HepG2 (cell line): ENCODE data around the gene MYL4. TPM values are rescaled to one million over a fixed set of nuclear protein-coding genes. Genes with fewer than 3 reads are reported as not detected.

ENCODE experiments used
- GATAD2A ChIP-seq: IDR thresholded peaks from 2 replicates; pipeline ENCODE4 v1.6.1; 2016
- KLF15 ChIP-seq: sonication (generic); formaldehyde crosslinking; IDR thresholded peaks from 2 replicates; pipeline ENCODE4 v1.8.1; 2023; ENCODE audit warnings: borderline replicate concordance, mild to moderate bottlenecking, inconsistent platforms, missing genetic modification reagents, mixed read lengths
- MAFK ChIP-seq, 2 experiments: IDR thresholded peaks in 1 of 2; conservative IDR thresholded peaks in 1 of 2; 2 replicates each; pipeline ENCODE4 v1.6.1; 2011; ENCODE audit warnings: improper control_type of control experiment in 2 of 2, low read length in 2 of 2
- MBNL3 ChIP-seq: fragments of 250-450 bp; sonication (Bioruptor Pico); conservative IDR thresholded peaks from 2 replicates; pipeline ENCODE4 v1.8.0; 2022; ENCODE audit warnings: mild to moderate bottlenecking, inconsistent platforms
- NRL ChIP-seq: sonication (generic); formaldehyde crosslinking; IDR thresholded peaks from 2 replicates; pipeline ENCODE4 v1.5.0; 2020; ENCODE audit warnings: missing genetic modification reagents, mild to moderate bottlenecking, moderate library complexity, borderline replicate concordance
- PPARG ChIP-seq: conservative IDR thresholded peaks from 2 replicates; pipeline ENCODE4 v1.6.1; 2016; ENCODE audit warnings: missing biosample characterization, missing genetic modification reagents
- YEATS4 ChIP-seq: sonication (generic); formaldehyde crosslinking; IDR thresholded peaks from 2 replicates; pipeline ENCODE4 v1.4.0; 2020; ENCODE audit warnings: missing genetic modification reagents, borderline replicate concordance
- ZBTB42 ChIP-seq: sonication (generic); formaldehyde crosslinking; IDR thresholded peaks from 2 replicates; pipeline ENCODE4 v1.5.0; 2020; ENCODE audit warnings: mild to moderate bottlenecking, missing genetic modification reagents
- ZC3H13 ChIP-seq: sonication (generic); formaldehyde crosslinking; IDR thresholded peaks from 2 replicates; pipeline ENCODE4 v1.8.1; 2023; ENCODE audit warnings: mild to moderate bottlenecking, missing genetic modification reagents, moderate library complexity
- ZFP1 ChIP-seq: IDR thresholded peaks from 2 replicates; pipeline ENCODE4 v1.6.1; 2016
- ZFP36 ChIP-seq: fragments of 150-350 bp; IDR thresholded peaks from 2 replicates; pipeline ENCODE4 v1.6.1; 2018; ENCODE audit warnings: borderline replicate concordance, low read length, low read depth; ENCODE audit not compliant: partially characterized antibody
- ZFP62 ChIP-seq: sonication (generic); formaldehyde crosslinking; IDR thresholded peaks from 2 replicates; pipeline ENCODE4 v1.4.0; 2020; ENCODE audit warnings: missing genetic modification reagents
- ZNF136 ChIP-seq: sonication (generic); formaldehyde crosslinking; IDR thresholded peaks from 2 replicates; pipeline ENCODE4 v1.8.1; 2022; ENCODE audit warnings: low read depth, mild to moderate bottlenecking, moderate library complexity, missing genetic modification reagents
- ZNF251 ChIP-seq: sonication (generic); formaldehyde crosslinking; IDR thresholded peaks from 2 replicates; pipeline ENCODE4 v1.9.0; 2021; ENCODE audit warnings: mild to moderate bottlenecking, missing genetic modification reagents
- ZNF501 ChIP-seq: sonication (generic); formaldehyde crosslinking; IDR thresholded peaks from 2 replicates; pipeline ENCODE4 v1.5.1; 2020; ENCODE audit warnings: mild to moderate bottlenecking, moderate library complexity, missing genetic modification reagents
- ZNF816 ChIP-seq: sonication (generic); formaldehyde crosslinking; IDR thresholded peaks from 2 replicates; pipeline ENCODE4 v1.8.0; 2022; ENCODE audit warnings: missing genetic modification reagents, mild to moderate bottlenecking, borderline replicate concordance
- polyA plus RNA-seq, 8 experiments: library from polyadenylated mRNA; depleted of rRNA in 3 of 8; stranded (reverse) in 7 of 8; unstranded in 1 of 8; fragments of >200 nt; fragmentation: Illumina TruSeq in 4 of 8; extraction: Trizol in 4 of 8; gene quantifications; 2 replicates each; pipeline versions ENCODE4 v1.2.1 to v1.2.3, GENCODE V29; 2011 to 2016; ENCODE audit warnings: low read depth in 4 of 8, missing spikeins in 1 of 8, mixed read lengths in 1 of 8; ENCODE audit not compliant: insufficient read depth in 1 of 8
- total RNA-seq, 5 experiments: library from RNA; depleted of rRNA; stranded (reverse); fragments of >200 nt; fragmentation: Illumina TruSeq; extraction: Trizol; gene quantifications; 2 replicates each; pipeline ENCODE4 v1.2.3, GENCODE V29; 2016; ENCODE audit warnings: low read depth in 1 of 5
- TF ChIP-seq, protein P1 (sequence below): sonication (generic); formaldehyde crosslinking; IDR thresholded peaks from 2 replicates; pipeline ENCODE4 v1.4.0; 2020; ENCODE audit warnings: mild to moderate bottlenecking, missing genetic modification reagents, borderline replicate concordance
- TF ChIP-seq, protein P2 (sequence below), 2 experiments: IDR thresholded peaks; 2 replicates each; pipeline ENCODE4 v1.6.1; 2011 to 2012; ENCODE audit warnings: low read length in 2 of 2, borderline replicate concordance in 1 of 2, low read depth in 1 of 2, mild to moderate bottlenecking in 1 of 2, moderate library complexity in 1 of 2
- TF ChIP-seq, protein P3 (sequence below): sonication (generic); formaldehyde crosslinking; IDR thresholded peaks from 2 replicates; pipeline ENCODE4 v1.5.0; 2020; ENCODE audit warnings: missing genetic modification reagents

Gene MYL4
- total and polyA plus RNA-seq, 2 of the 13 experiments (the other 11 are each of a cell fraction or from before 2014, with no cell fraction given), result not detected

DNA sequence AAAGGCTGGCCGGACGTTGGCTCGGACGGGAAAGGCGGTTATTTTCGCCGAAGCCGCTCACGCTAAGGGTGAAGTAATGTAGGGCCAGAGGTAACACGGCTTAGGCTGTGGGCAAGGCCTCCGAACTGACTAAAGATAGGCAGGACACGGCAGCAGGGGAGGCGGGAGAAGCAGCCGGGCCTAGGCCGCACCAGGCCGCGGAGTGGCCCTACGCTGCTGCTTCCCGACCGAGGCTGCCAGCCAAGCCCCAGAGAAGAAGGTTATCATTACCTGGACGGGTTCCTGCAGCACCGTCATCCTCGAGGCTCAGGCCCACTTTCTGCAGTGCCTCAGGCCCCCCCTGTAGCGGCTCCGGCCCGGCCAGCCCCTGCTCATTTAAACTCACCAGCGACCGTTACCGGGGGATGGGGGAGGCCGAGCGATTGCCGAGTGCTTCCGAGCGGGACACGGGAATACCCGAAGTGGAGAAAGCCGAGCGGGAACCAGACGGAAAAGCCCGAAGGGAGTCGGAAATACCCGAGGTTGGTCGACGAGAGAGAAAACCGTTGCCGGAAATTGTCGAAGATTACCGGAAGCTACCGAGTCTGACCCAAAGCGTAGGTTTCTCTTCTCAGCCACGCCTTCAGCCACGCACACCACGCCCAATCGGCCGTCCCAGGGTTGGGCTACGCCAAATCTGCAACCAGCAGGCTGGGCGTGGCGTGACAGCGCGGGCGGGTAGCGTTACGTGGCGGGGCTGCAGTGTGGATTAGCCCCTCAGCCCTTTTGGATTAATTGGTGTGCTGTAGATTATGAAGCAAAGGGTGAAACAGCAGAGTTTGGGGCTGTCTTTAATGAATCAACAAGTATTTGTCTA lies 20.0 kb upstream of the MYL4 start, which contains the start of gene CDC27 (continued):
- TF ChIP-seq, protein P1, sequence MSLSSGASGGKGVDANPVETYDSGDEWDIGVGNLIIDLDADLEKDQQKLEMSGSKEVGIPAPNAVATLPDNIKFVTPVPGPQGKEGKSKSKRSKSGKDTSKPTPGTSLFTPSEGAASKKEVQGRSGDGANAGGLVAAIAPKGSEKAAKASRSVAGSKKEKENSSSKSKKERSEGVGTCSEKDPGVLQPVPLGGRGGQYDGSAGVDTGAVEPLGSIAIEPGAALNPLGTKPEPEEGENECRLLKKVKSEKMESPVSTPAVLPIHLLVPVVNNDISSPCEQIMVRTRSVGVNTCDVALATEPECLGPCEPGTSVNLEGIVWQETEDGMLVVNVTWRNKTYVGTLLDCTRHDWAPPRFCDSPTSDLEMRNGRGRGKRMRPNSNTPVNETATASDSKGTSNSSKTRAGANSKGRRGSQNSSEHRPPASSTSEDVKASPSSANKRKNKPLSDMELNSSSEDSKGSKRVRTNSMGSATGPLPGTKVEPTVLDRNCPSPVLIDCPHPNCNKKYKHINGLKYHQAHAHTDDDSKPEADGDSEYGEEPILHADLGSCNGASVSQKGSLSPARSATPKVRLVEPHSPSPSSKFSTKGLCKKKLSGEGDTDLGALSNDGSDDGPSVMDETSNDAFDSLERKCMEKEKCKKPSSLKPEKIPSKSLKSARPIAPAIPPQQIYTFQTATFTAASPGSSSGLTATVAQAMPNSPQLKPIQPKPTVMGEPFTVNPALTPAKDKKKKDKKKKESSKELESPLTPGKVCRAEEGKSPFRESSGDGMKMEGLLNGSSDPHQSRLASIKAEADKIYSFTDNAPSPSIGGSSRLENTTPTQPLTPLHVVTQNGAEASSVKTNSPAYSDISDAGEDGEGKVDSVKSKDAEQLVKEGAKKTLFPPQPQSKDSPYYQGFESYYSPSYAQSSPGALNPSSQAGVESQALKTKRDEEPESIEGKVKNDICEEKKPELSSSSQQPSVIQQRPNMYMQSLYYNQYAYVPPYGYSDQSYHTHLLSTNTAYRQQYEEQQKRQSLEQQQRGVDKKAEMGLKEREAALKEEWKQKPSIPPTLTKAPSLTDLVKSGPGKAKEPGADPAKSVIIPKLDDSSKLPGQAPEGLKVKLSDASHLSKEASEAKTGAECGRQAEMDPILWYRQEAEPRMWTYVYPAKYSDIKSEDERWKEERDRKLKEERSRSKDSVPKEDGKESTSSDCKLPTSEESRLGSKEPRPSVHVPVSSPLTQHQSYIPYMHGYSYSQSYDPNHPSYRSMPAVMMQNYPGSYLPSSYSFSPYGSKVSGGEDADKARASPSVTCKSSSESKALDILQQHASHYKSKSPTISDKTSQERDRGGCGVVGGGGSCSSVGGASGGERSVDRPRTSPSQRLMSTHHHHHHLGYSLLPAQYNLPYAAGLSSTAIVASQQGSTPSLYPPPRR (CRISPR knock-in tag), result 0 out of 2 replicates have a peak, but pooled peaks have one; percentile 13
- TF ChIP-seq ZNF136 (CRISPR knock-in tag) (0 out of 2 replicates have a peak, but pooled peaks have one; percentile 76), ZNF501 (CRISPR knock-in tag) (peak; percentile 99), ZFP1 (CRISPR knock-in tag) (peak; percentile 35; the same call in 1 of the 2 replicates), ZC3H13 (CRISPR knock-in tag) (peak; percentile 53; the same call in 1 of the 2 replicates), NRL (CRISPR knock-in tag) (peak; percentile 92), YEATS4 (CRISPR knock-in tag) (peak; percentile 99), GATAD2A (CRISPR knock-in tag) (peak; percentile 29), PPARG (CRISPR knock-in tag) (peak; percentile 98), ZFP36 (no peak), ZNF816 (CRISPR knock-in tag) (0 out of 2 replicates have a peak, but pooled peaks have one; percentile 82), MBNL3 (CRISPR knock-in tag) (no peak), KLF15 (CRISPR knock-in tag) (peak; percentile 96), ZFP62 (CRISPR knock-in tag) (0 out of 2 replicates have a peak, but pooled peaks have one; percentile 45), MAFK (conservative IDR thresholded peaks at IDR 0.05 in 1 of 2, IDR thresholded peaks at IDR 0.05 in 1 of 2; ENCODE audit: low read length in 2 of 2) (peak in 1 of 2 experiments; percentile 48; a peak in 1 of 4 replicates), ZBTB42 (CRISPR knock-in tag) (peak; percentile 84), ZNF251 (CRISPR knock-in tag) (no peak)
- TF ChIP-seq, protein P2, sequence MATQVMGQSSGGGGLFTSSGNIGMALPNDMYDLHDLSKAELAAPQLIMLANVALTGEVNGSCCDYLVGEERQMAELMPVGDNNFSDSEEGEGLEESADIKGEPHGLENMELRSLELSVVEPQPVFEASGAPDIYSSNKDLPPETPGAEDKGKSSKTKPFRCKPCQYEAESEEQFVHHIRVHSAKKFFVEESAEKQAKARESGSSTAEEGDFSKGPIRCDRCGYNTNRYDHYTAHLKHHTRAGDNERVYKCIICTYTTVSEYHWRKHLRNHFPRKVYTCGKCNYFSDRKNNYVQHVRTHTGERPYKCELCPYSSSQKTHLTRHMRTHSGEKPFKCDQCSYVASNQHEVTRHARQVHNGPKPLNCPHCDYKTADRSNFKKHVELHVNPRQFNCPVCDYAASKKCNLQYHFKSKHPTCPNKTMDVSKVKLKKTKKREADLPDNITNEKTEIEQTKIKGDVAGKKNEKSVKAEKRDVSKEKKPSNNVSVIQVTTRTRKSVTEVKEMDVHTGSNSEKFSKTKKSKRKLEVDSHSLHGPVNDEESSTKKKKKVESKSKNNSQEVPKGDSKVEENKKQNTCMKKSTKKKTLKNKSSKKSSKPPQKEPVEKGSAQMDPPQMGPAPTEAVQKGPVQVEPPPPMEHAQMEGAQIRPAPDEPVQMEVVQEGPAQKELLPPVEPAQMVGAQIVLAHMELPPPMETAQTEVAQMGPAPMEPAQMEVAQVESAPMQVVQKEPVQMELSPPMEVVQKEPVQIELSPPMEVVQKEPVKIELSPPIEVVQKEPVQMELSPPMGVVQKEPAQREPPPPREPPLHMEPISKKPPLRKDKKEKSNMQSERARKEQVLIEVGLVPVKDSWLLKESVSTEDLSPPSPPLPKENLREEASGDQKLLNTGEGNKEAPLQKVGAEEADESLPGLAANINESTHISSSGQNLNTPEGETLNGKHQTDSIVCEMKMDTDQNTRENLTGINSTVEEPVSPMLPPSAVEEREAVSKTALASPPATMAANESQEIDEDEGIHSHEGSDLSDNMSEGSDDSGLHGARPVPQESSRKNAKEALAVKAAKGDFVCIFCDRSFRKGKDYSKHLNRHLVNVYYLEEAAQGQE (IDR thresholded peaks at IDR 0.05; ENCODE audit: borderline replicate concordance in 1 of 2, low read depth in 1 of 2, low read length in 2 of 2), result peak in 1 of 2 experiments; percentile 8; a peak in 1 of 4 replicates
- TF ChIP-seq, protein P3, sequence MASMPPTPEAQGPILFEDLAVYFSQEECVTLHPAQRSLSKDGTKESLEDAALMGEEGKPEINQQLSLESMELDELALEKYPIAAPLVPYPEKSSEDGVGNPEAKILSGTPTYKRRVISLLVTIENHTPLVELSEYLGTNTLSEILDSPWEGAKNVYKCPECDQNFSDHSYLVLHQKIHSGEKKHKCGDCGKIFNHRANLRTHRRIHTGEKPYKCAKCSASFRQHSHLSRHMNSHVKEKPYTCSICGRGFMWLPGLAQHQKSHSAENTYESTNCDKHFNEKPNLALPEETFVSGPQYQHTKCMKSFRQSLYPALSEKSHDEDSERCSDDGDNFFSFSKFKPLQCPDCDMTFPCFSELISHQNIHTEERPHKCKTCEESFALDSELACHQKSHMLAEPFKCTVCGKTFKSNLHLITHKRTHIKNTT (CRISPR knock-in tag), result no peak
